ENCODE results near the gene PCGF3. TPM values are rescaled to one million over a fixed set of nuclear protein-coding genes. Genes with fewer than 3 reads are reported as not detected.

PCGF3 gene
- total RNA-seq, 2 donors from 2014 or later: 59.0 to 135 TPM

- intact Hi-C loops (cut with DNase I): no loop called here
- WGBS: 73% methylated on average over 18 of the region's 19 CpGs
- no peak for DNase-seq (ENCODE audit: low spot score)
These were observed 87.6 kb downstream of the PCGF3 start for GRCh38 chr4:793093-793861.

GRCh38 chr4:793941-794621 is 88.4 kb downstream of the PCGF3 start:
- Histone ChIP-seq H3K9me3 (no peaks in the 10 kb centered on the region), H3K4me1 (replicated peaks) (peaks cover 6% of the 10 kb centered on the region), H3K27ac (no peak overlapping the region), H3K27me3 (replicated peaks; ENCODE audit: insufficient read depth) (peaks cover 7% of the 10 kb centered on the region), H3K36me3 (no peaks in the 10 kb centered on the region), H3K4me3 (no peak overlapping the region)
- DNase-seq (ENCODE audit: low spot score): no peak
- TF ChIP-seq, protein P1, sequence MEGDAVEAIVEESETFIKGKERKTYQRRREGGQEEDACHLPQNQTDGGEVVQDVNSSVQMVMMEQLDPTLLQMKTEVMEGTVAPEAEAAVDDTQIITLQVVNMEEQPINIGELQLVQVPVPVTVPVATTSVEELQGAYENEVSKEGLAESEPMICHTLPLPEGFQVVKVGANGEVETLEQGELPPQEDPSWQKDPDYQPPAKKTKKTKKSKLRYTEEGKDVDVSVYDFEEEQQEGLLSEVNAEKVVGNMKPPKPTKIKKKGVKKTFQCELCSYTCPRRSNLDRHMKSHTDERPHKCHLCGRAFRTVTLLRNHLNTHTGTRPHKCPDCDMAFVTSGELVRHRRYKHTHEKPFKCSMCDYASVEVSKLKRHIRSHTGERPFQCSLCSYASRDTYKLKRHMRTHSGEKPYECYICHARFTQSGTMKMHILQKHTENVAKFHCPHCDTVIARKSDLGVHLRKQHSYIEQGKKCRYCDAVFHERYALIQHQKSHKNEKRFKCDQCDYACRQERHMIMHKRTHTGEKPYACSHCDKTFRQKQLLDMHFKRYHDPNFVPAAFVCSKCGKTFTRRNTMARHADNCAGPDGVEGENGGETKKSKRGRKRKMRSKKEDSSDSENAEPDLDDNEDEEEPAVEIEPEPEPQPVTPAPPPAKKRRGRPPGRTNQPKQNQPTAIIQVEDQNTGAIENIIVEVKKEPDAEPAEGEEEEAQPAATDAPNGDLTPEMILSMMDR (IDR thresholded peaks at IDR 0.05): no peak
- TF ChIP-seq POLR2A (IDR thresholded peaks at IDR 0.05) (no peak), POLR2AphosphoS5 (IDR thresholded peaks at IDR 0.05) (no peak)
- intact Hi-C loops (cut with DNase I): no loop called here
- WGBS: 59% methylated on average over 19 of the region's 19 CpGs

More at GRCh38 chr4:793093-793861, 87.6 kb downstream of the PCGF3 start:
- TF ChIP-seq POLR2AphosphoS5 (IDR thresholded peaks at IDR 0.05) (no peak), POLR2A (IDR thresholded peaks at IDR 0.05) (no peak)
- TF ChIP-seq, protein P1 (IDR thresholded peaks at IDR 0.05): no peak
- no peak overlapping the region for H3K27ac ChIP-seq
- H3K27me3 ChIP-seq (replicated peaks; ENCODE audit: insufficient read depth): peaks cover 7% of the 10 kb centered on the region
- H3K4me3 ChIP-seq: no peak overlapping the region
- H3K9me3 ChIP-seq: no peaks in the 10 kb centered on the region
- H3K4me1 ChIP-seq (replicated peaks): peaks cover 6% of the 10 kb centered on the region
- no peaks in the 10 kb centered on the region for H3K36me3 ChIP-seq

- peak overlapping the region; percentile 6 to 24 for H3K4me3 ChIP-seq
- 3% methylated on average over 59 of the region's 71 CpGs for WGBS
- intact Hi-C loops (cut with DNase I): no loop called here
These were observed 89.5 kb downstream of the PCGF3 start for GRCh38 chr4:794900-795725.

DNA sequence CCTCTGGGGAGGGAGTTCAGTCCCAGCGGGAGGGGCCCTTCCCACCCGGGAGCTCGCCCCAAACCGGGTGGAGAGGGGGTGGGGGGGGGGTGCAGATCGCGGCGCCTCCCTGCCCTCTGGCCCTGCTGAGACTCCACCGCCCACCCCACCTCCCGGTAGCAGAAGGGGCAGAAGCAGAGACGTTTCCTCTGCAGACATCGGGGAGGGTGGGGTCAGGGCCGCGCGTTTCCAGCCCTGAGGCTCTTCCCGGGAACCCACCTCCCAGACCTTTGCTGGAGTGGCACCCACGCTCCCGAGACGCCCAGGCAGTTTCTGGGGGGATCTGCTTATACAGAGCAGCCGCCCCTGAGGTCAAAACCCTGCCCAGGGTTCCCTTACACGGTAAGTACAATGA is 90.1 kb downstream of the PCGF3 start:
- no peak for TF ChIP-seq POLR2A (IDR thresholded peaks at IDR 0.05)
- TF ChIP-seq POLR2AphosphoS5 (IDR thresholded peaks at IDR 0.05): no peak
- TF ChIP-seq, protein P1 (IDR thresholded peaks at IDR 0.05): no peak
- Histone ChIP-seq H3K27ac (no peak overlapping the region), H3K4me1 (replicated peaks) (peaks cover 6% of the 10 kb centered on the region), H3K9me3 (no peaks in the 10 kb centered on the region), H3K27me3 (replicated peaks; ENCODE audit: insufficient read depth) (peaks cover 7% of the 10 kb centered on the region), H3K36me3 (no peaks in the 10 kb centered on the region), H3K4me3 (no peak overlapping the region)
- intact Hi-C loops (cut with DNase I): no loop called here
- 18% methylated on average over 20 of the region's 20 CpGs for WGBS
- DNase-seq (ENCODE audit: low spot score): no peak

More at GRCh38 chr4:794900-795725, 89.5 kb downstream of the PCGF3 start:
- no peak overlapping the region for H3K27ac ChIP-seq
- H3K9me3 ChIP-seq: no peaks in the 10 kb centered on the region
- TF ChIP-seq, protein P1 (IDR thresholded peaks at IDR 0.05): no peak
- no peak for TF ChIP-seq POLR2A (IDR thresholded peaks at IDR 0.05)
- TF ChIP-seq POLR2AphosphoS5 (IDR thresholded peaks at IDR 0.05): no peak
- no peaks in the 10 kb centered on the region for H3K36me3 ChIP-seq
- no peak for DNase-seq (ENCODE audit: low spot score)
- H3K27me3 ChIP-seq (replicated peaks; ENCODE audit: insufficient read depth): peaks cover 7% of the 10 kb centered on the region
- H3K4me1 ChIP-seq (replicated peaks): peaks cover 6% of the 10 kb centered on the region

All from prostate gland (tissue), 2 donors.